WTC11 (cell line): Measurements from ENCODE around the gene EEFSEC. TPM values are rescaled to one million over a fixed set of nuclear protein-coding genes. Genes with fewer than 3 reads are reported as not detected.

ENCODE experiments used
- ATAC-seq: fragments of 200-7000 bp; cut with Tn5 transposase; 2 replicates; pipeline ENCODE4 v1.10.0; 2021; ENCODE audit warnings: mild to moderate bottlenecking, moderate library complexity
- CTCF ChIA-PET: fragments of 300-600 bp; sonication (Branson Sonifier 250); formaldehyde crosslinking; loops from one replicate; lab custom pipeline; 2021; ENCODE audit warnings: antibody characterized with exemption; lab: Charles Lee
- POLR2A ChIA-PET: fragments of 350-600 bp; sonication (Branson Sonifier 250); formaldehyde crosslinking; loops from one replicate; lab custom pipeline; 2021; ENCODE audit warnings: antibody characterized with exemption; lab: Charles Lee
- DNase-seq: peaks from one replicate; pipeline ENCODE4 v3.0.0; 2021; ENCODE audit warnings: low spot score
- H3K27ac Mint-ChIP-seq: 2 replicates; pipeline ENCODE4 v1.8.0; 2021; ENCODE audit warnings: mixed read lengths
- H3K27me3 Mint-ChIP-seq: 2 replicates; pipeline ENCODE4 v1.8.0; 2021; ENCODE audit warnings: low read depth, mild to moderate bottlenecking, moderate library complexity, mixed read lengths
- H3K36me3 Mint-ChIP-seq: 2 replicates; pipeline ENCODE4 v1.8.0; 2021; ENCODE audit warnings: mixed read lengths
- H3K4me1 Mint-ChIP-seq: 2 replicates; pipeline ENCODE4 v1.8.0; 2022; ENCODE audit warnings: mixed read lengths
- H3K4me3 Mint-ChIP-seq: 2 replicates; pipeline ENCODE4 v1.8.0; 2021; ENCODE audit warnings: mild to moderate bottlenecking, moderate library complexity, mixed read lengths
- H3K9me3 Mint-ChIP-seq: 2 replicates; pipeline ENCODE4 v1.8.0; 2021; ENCODE audit warnings: mixed read lengths
- AFF4 ChIP-seq: sonication (generic); formaldehyde crosslinking; IDR thresholded peaks from 2 replicates; pipeline ENCODE4 v1.8.1; 2023; ENCODE audit warnings: mild to moderate bottlenecking, missing genetic modification reagents, borderline replicate concordance
- AR ChIP-seq: fragments of 250-450 bp; sonication (Bioruptor Pico); IDR thresholded peaks from 2 replicates; pipeline ENCODE4 v1.9.0; 2021; ENCODE audit warnings: mild to moderate bottlenecking
- ATF2 ChIP-seq: sonication (generic); formaldehyde crosslinking; IDR thresholded peaks from 2 replicates; pipeline ENCODE4 v1.8.1; 2022; ENCODE audit warnings: low read depth, missing genetic modification reagents, borderline replicate concordance
- CDX4 ChIP-seq: fragments of 250-450 bp; sonication (Bioruptor Pico); IDR thresholded peaks from 2 replicates; pipeline ENCODE4 v1.9.0; 2021; ENCODE audit warnings: moderate library complexity, mild to moderate bottlenecking, inconsistent platforms, borderline replicate concordance
- FOXJ3 ChIP-seq: sonication (generic); formaldehyde crosslinking; IDR thresholded peaks from 2 replicates; pipeline ENCODE4 v1.9.0; 2021; ENCODE audit warnings: missing genetic modification reagents, mild to moderate bottlenecking, borderline replicate concordance
- GABPB1 ChIP-seq: sonication (generic); formaldehyde crosslinking; IDR thresholded peaks from 2 replicates; pipeline ENCODE4 v1.8.1; 2023; ENCODE audit warnings: mild to moderate bottlenecking, missing genetic modification reagents
- HMGA2 ChIP-seq: fragments of 250-450 bp; sonication (Bioruptor Pico); IDR thresholded peaks from 2 replicates; pipeline ENCODE4 v1.4.0; 2021; ENCODE audit warnings: mild to moderate bottlenecking, moderate library complexity
- MYBL2 ChIP-seq: sonication (generic); formaldehyde crosslinking; IDR thresholded peaks from 2 replicates; pipeline ENCODE4 v1.8.1; 2023; ENCODE audit warnings: mild to moderate bottlenecking, moderate library complexity, missing genetic modification reagents
- NR3C1 ChIP-seq: sonication (generic); formaldehyde crosslinking; conservative IDR thresholded peaks from 2 replicates; pipeline ENCODE4 v1.8.1; 2023; ENCODE audit warnings: low read depth, mild to moderate bottlenecking, missing genetic modification reagents
- SMAD3 ChIP-seq: sonication (generic); formaldehyde crosslinking; IDR thresholded peaks from 2 replicates; pipeline ENCODE4 v1.8.0; 2022; ENCODE audit warnings: missing genetic modification reagents, mild to moderate bottlenecking, borderline replicate concordance
- SOX15 ChIP-seq: fragments of 250-450 bp; sonication (Bioruptor Pico); IDR thresholded peaks from 2 replicates; pipeline ENCODE4 v1.9.0; 2021; ENCODE audit warnings: mild to moderate bottlenecking
- TEAD4 ChIP-seq: sonication (generic); formaldehyde crosslinking; IDR thresholded peaks from 2 replicates; pipeline ENCODE4 v1.8.0; 2022; ENCODE audit warnings: mild to moderate bottlenecking, missing genetic modification reagents
- ZNF138 ChIP-seq: sonication (generic); formaldehyde crosslinking; conservative IDR thresholded peaks from 2 replicates; pipeline ENCODE4 v1.8.1; 2022; ENCODE audit warnings: mild to moderate bottlenecking, moderate library complexity, missing genetic modification reagents
- ZNF396 ChIP-seq: fragments of 250-450 bp; sonication (Bioruptor Pico); IDR thresholded peaks from 2 replicates; pipeline ENCODE4 v1.8.0; 2021; ENCODE audit warnings: mild to moderate bottlenecking, moderate library complexity, borderline replicate concordance
- total RNA-seq: library from RNA; stranded (reverse); gene quantifications from 3 replicates; pipeline ENCODE4 v1.2.3, GENCODE V29; 2021
- TF ChIP-seq, protein P1 (sequence below): sonication (generic); formaldehyde crosslinking; IDR thresholded peaks from 2 replicates; pipeline ENCODE4 v1.8.1; 2022; ENCODE audit warnings: missing genetic modification reagents, borderline replicate concordance

The EEFSEC gene
- total RNA-seq, 1 experiment from 2014 or later: 13.7 TPM

DNA sequence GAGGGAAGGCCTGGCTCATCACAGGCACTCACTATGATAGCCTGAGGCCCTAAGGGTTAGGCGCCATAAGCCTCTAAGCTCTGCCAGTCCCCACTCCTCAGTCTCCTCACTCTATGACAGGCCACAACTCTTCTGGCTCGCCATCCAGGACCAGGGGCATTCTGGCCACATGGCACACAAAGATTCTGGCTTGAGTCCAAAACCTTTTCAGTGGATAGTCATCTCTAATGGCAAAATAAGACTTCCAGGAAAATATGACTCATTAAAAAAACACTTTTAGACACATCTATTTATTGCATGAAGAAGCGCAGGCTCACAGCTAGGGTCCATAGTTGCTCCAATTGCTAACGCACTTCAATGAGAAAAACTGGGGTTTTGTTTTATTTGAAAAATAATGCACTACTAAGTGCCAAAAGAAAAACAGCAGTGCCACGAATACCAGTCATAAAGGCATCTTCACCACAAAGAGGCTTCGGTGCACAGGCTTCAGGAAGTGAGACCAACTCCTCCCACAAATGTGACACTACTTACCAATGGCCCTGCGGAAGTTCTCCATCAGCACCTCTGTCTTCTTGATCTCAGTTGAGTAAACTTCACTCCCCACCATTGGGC is 40.8 kb upstream of the EEFSEC start:
- no peak overlapping the region for H3K27ac Mint-ChIP-seq
- POLR2A ChIA-PET: no interaction called here
- peaks cover 71% of the 10 kb centered on the region for H3K36me3 Mint-ChIP-seq

More for the DNA sequence above, 40.8 kb upstream of the EEFSEC start:
- TF ChIP-seq AFF4: no peak
- no peak for TF ChIP-seq CDX4 (CRISPR knock-in tag)
- no peak for TF ChIP-seq AR
- no peak for TF ChIP-seq ZNF396 (CRISPR knock-in tag)
- TF ChIP-seq FOXJ3 (CRISPR knock-in tag): no peak
- TF ChIP-seq HMGA2 (CRISPR knock-in tag): no peak
- TF ChIP-seq MYBL2 (CRISPR knock-in tag): no peak
- TF ChIP-seq ATF2 (CRISPR knock-in tag): no peak
- TF ChIP-seq SMAD3 (CRISPR knock-in tag): no peak
- no peak for TF ChIP-seq GABPB1 (CRISPR knock-in tag)
- TF ChIP-seq TEAD4 (CRISPR knock-in tag): no peak
- no peak for TF ChIP-seq NR3C1
- TF ChIP-seq ZNF138 (CRISPR knock-in tag): no peak
- TF ChIP-seq, protein P1, sequence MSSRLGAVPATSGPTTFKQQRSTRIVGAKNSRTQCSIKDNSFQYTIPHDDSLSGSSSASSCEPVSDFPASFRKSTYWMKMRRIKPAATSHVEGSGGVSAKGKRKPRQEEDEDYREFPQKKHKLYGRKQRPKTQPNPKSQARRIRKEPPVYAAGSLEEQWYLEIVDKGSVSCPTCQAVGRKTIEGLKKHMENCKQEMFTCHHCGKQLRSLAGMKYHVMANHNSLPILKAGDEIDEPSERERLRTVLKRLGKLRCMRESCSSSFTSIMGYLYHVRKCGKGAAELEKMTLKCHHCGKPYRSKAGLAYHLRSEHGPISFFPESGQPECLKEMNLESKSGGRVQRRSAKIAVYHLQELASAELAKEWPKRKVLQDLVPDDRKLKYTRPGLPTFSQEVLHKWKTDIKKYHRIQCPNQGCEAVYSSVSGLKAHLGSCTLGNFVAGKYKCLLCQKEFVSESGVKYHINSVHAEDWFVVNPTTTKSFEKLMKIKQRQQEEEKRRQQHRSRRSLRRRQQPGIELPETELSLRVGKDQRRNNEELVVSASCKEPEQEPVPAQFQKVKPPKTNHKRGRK (CRISPR knock-in tag): no peak
- no peak for TF ChIP-seq SOX15
- DNase-seq: no peak
- no peak for ATAC-seq
- Mint-ChIP-seq H3K4me1 (peaks cover 8% of the 10 kb centered on the region), H3K27me3 (no peaks in the 10 kb centered on the region), H3K4me3 (no peak overlapping the region), H3K9me3 (no peaks in the 10 kb centered on the region)
- CTCF ChIA-PET: no interaction called here
